ENCODE data around the gene METTL17.
"Not testable (repeated sequence)": the region's sequence is repeated elsewhere in the genome, so short reads cannot be mapped to it uniquely, and the experiment has no call there.

METTL17 gene

DNA sequence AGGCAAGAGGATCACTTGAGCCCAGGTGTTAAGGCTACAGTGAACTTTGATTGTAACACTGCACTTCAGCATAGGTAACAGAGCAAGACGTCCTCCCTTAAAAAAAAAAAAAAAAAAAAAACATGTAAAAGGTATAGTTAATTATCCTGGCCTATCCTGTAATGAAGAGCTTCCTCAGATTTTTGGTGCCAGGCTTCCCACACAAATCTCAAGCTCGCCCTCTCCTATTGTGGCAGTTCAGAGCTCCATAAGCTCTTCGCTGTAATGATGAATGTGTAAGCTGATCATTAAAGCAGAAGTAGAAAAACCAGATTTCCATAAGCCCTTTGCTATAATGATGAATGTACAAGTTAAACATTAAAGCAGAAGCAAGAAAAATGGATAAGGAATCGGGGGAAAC, 7.3 kb downstream of the METTL17 start:
- DNase-seq = no peak

- no peak for DNase-seq
Measured at GRCh38 chr14:20997564-20997963, 7.8 kb downstream of the METTL17 start.

DNA sequence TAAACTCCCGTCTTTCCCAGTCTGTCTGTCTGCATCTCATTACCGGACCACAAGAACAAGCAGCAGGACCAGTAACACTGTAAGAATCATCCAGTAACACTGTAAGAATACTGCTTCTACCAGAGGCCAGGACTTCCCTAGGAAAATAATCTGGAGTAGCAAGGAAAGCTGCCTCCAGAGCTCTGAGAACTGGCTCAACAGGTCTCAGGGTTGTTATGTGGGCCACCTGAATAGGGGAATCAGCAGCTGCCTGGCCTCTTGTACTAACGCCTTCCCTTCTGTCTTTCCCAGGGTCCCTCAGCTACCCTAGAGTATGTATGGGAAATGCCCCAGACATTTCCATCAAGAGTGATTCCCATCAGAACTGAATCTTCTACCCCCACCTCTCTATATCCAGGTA, 8.4 kb downstream of the METTL17 start:
- DNase-seq = no peak

GRCh38 chr14:20998674-20999366, 9.0 kb downstream of the METTL17 start, which contains the start of gene SLC39A2:
Gene SLC39A2 (plus strand): TSS chr14:20999293. CDS start chr14:20999447, 154 bp downstream.
- no peak for DNase-seq

- no peak for DNase-seq
Measured at GRCh38 chr14:20999591-20999990, 9.8 kb downstream of the METTL17 start.

- DNase-seq = no peak
Measured at GRCh38 chr14:21001218-21001617, 11.4 kb downstream of the METTL17 start.

DNA sequence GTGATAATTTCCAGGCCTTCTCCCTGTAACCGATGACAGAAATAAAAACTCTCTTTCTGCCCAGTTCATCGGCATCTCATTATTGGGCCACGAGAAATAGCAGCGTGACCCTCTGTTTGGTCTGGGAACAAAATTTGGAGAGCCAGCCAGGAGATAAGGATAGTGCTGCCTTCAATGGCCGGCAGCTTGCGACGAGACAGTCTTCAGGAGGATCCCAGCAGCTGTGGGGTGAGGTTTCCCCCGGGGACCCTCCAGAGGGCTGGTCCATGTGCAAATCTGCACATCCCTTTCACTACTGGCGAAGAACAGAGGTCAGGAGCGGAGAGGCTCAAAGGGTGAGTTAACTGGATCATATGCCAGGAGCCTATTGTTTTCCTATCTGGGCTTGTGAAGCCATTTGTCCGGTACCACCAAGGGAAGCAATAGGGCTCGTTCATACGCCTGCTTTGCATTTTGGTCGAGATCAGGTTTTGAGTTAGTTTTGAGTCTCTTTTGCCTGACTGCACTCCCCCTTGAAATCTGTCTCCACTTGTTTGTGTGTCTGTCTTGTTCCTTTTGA, 14.1 kb downstream of the METTL17 start:
- DNase-seq = no peak

DNA sequence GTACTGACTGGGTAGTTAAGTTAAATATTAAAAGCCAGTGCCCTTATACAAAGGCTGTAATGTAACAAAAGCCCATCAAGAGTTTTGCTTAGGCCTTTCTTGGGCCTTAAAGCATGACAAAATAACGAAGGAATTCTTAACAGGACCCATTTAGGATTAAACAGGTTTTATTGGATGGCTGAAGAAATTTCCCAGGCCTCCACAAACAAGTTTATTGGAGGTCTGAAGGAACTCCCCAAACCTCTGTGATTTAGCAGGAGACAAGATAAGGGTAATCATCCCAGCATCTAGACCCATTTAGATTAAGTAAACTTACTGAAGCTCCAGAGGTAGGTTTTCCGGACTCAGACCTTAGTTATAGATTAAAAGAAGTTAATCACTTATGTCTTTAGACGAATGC, 19.9 kb downstream of the METTL17 start:
- DNase-seq = not testable (repeated sequence)

- DNase-seq = no peak
Measured at GRCh38 chr14:21011136-21011535, 21.4 kb downstream of the METTL17 start.

- DNase-seq = no peak
Measured at GRCh38 chr14:21014761-21015190, 25.0 kb downstream of the METTL17 start.

DNA sequence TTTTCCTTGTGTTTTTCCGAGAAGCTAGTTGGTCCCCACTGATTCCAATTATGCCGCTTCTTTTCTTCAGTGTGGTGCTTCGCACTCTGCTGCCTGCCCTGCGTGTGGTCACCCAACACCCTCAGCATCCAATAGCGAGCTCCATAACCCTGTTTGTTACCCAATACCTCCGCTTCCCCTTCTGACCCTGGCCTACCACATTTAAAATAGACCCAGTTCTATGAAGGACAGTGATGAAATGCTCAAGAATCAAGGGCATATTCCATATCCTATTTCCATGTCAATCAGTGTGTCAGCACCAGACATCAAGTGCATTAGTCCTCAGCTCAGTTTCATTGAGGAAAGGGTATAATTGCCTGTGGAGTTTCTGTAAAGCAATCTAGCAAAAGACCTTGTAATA, 25.5 kb downstream of the METTL17 start:
- DNase-seq = no peak

- no peak for DNase-seq
Measured at GRCh38 chr14:21016413-21017190, 26.8 kb downstream of the METTL17 start.

- DNase-seq = no peak
Measured at GRCh38 chr14:21017528-21018245, 27.9 kb downstream of the METTL17 start.

- no peak for DNase-seq
Measured at GRCh38 chr14:21018286-21018685, 28.5 kb downstream of the METTL17 start.

DNA sequence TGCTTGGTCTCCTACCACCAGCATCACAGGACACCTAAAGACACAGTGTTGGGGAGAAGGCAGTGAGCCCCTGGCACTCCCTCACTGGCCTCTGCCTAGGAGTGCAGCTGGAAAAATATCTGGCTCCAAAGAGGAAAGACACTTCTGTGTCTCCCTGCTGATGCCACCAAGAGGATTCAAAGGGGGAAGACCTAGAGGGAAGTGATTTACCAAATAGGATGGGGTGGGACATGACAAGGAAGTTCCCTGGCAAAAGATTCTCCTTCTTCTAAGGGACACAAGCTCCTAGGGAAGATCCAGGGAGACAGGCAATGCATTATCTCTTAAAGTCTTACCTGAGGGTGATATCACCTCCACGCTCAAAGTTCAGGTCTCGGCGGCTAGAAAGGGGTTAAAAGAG, 29.0 kb downstream of the METTL17 start:
- no peak for DNase-seq

DNA sequence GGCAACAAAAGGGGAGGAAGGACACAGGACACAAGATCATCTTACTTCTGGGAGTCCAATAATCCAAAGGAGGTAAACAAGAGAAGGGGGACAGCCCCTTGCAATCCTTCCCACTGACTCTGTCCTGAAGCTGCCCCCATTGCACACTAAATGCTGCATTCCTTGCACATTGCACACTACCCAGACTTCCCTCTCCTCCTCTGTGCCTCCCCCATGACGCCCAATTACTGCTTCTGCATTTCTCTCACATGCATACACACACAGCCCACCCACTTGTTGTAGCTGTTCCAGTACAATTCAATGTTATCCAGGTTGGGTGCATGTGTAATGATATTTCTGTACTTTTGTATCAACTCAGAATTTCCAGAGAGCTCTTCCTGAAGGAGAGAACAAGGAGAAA, 29.6 kb downstream of the METTL17 start:
- DNase-seq = no peak

- no peak for DNase-seq
Measured at GRCh38 chr14:21020977-21021545, 31.3 kb downstream of the METTL17 start.

DNA sequence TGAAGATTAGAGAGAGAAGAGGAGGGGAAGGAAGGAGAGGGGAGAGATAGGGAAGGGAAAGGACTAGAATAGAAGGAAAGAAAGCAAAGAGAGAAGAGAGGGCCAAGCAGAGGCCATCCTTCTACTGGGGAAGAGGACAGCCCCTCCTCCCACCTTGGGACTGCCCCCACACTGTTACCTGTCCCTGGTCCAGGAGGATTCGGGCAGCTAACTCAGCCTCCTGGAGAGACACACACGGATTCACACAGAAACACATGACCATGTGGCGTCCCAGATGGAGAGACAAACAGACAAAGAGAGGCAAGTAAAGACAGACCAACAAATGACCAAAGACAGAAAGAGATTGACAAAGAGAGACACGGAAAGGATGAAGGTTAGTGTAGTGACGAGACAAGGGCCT, 32.9 kb downstream of the METTL17 start:
- DNase-seq = no peak

DNA sequence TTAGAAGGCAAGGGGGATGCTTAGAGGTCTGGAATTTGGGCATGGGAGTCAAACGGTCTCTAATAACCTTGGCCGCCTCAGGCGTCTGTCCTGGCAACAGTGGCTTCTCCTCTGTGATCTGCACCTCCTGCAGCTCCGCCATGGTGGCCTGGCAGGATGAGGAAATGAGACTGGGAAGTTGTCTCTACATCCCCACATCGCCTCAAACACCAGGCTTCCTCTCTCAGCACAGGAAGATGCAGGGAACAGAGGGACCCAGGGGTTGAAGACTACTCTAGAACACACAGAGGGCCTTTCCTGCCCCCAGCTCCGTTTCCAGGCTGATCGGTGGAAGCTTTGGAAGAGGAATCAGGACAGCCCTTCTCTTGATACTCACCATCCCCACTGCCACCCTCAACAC, 33.4 kb downstream of the METTL17 start:
- no peak for DNase-seq

DNA sequence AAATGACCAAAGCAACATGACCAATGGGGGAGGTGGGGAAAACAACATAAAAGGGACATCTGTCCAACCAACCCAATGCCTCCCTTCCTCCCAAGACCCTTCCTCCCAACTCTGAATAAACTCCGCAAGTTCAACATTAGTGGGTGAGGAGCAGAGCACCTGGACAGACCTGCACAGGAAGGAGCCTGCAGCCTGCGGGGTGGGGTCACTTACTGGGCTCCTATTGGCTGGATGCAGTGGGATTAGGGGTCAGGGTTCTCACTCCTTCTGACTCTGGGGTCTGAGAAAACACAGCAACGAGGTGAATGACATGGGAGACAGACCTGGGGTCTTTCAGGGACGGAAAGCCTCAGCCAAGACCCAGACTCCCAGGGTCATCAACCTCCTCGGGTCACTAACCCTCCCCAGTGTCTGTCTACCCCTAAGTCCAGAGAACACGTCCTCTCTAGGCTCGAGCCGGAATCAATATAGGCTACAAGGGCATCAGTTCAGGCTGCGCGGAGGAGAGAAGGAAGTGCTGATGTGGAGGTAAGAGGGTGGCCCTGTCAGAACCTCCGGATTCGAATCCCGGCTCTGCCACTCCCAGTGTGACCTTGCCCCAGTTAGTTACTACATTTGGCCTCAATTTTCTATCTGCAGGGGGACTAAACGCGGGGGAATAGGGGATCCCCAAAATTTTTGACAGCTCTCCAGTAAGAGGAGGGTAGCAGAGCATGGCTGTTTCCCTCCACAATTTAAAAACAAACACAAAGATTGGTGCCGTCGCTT, 34.2 kb downstream of the METTL17 start:
- DNase-seq = no peak

DNA sequence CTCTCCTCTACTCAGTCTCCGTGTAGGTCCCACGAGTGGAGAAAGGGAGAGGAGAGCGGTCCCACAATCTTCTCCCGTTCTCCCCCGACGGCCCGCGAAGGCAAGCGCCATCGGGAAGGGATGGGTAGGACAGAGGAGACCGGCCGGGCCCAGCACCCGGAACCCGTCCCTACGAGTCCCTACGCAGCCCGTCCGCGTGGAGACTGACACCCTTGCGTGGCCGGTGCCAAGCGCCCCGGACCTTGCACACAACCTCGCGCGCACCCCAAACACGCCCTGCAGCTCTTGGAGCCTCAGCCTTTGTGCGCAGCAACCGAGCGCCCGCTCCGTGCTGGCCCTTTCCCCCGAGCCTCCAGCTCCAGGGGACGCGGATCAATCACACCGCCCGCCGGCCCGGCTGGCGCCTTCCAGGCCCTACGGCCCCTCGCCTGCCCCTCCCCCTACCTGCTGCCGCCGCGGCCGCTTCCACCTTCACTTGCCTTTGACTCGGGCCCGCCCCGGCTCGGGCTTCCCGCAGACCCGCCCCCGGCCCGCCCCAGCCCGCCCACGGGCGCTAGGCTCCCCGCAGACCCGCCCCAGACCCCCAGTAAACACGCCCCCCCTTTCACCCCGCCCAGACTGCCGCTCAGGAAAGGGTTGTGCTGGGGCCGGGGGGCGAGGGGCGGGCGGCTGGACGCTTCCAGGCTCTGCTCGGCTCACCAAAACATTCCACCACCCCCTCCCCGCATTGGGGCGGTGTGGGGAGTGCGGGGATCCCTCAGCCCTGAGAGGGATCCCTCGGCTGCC, 35.0 kb downstream of the METTL17 start, which contains the start of gene NDRG2:
NDRG2 (minus strand) TSS at position 477 of the 786 bp plus-strand sequence. CDS start 1,746 bp downstream, outside the sequence.
- DNase-seq = no peak
